Myocyte (in vitro differentiated cells): ENCODE measurements around the gene DMKN. TPM values are rescaled to one million over a fixed set of nuclear protein-coding genes. Genes with fewer than 3 reads are reported as not detected.
A peak's percentile ranks its signal among the peaks of the same experiment; 100 is the strongest.

Experiments
- DNase-seq: peaks from one replicate; pipeline ENCODE4 v3.0.0-alpha.2; 2012; ENCODE audit warnings: low read depth
- total RNA-seq: library from RNA; depleted of rRNA; stranded (reverse); fragments of >200 nt; gene quantifications from 2 replicates; pipeline ENCODE4 v1.2.3, GENCODE V29; 2014

The DMKN gene
- total RNA-seq, 1 donor from 2014 or later, result 3.0 TPM

DNA sequence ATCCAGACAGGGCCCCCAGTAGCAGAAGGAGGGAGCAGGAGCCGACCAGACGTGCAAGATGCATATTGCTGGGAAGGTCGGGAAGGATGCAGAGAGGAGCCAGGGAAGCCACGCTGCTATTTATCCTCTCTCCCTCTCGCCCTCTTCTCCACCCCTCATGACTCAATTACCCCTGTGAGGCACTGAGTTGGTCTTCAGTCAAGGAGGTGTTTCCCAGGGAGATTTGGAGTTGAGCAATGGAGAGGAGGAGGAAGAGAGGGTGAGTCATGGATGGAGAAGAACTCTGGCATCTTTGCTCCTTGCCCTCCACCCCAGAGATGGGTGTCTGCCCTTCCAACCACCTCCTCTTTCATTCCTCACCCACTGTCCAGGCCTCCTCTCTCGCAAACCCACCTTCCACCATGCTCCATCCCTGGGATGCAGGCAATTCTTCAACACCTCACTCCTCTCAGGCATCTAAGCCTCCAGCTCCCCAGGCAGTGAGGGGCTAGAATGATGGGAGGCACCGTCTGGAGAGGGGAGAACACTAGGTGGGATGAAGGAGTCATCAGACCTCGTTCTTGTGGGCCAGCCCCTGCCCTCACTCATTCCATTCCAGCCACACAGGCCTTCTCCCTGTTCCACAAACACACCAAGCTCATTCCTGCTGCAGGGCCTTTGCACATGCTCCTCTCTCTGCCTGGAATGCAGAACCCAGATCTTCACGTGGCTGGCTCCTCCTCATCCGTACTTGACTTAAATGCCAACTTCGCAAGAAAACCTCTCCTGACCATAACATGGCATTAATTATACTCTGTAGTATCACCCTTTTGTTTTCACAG, 15.0 kb upstream of the DMKN start, which contains the start of gene SBSN:
Gene SBSN (minus strand): TSS at position 94 of the 821 bp plus-strand sequence. CDS start 30 bp downstream, at position 64.
- DNase-seq, result no peak

DNA sequence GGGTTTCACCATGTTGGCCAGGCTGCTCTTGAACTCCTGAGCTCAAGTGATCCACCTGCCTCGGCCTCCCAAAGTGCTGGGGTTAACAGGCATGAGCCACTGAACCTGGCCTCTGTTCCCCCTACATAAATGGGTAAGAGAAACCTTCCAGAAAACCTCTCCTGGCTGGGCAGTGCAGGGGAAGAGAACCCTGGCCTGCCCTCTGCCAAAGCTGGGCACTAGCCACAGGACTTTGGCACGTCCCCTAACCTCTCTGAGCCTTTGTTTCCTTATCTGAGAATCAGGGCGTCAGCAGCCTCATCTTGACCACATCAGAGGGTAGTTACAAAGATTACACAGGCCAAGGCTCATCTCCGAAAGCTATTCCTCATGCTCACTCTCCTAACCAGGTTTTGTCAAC, 12.4 kb upstream of the DMKN start:
- DNase-seq, result no peak

DNA sequence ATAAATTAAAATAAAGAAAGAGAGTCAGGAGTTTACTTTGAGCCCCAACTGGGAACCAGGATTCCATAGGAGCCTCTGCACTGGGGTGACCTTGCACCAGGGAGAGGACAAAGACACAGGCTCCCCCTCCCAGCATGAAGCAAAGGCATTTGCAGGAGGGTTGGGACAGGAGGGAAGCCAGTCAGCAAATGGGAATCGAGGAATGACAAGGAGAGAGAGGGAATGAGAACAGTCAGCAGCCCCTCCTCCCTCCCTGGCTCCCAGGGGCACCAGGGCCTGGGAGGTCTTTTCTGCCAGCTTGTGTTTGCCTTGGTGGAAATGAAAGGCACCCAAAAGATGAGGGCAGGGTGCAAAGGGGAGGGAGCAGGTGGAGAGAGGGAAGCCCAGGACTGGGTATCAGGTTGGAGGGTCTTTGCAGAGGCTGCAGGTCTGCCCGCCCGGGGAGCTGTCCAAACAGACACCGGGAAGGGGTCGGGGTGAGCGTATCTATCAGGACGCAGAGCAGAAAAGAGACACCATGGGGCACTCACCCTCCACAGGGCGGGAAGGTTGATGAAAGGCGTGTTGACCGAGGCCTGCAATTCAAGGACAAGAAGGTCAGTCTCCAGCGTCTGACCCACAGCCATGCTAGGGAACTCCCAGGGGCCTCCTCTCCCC, 10.9 kb upstream of the DMKN start:
- no peak for DNase-seq

DNA sequence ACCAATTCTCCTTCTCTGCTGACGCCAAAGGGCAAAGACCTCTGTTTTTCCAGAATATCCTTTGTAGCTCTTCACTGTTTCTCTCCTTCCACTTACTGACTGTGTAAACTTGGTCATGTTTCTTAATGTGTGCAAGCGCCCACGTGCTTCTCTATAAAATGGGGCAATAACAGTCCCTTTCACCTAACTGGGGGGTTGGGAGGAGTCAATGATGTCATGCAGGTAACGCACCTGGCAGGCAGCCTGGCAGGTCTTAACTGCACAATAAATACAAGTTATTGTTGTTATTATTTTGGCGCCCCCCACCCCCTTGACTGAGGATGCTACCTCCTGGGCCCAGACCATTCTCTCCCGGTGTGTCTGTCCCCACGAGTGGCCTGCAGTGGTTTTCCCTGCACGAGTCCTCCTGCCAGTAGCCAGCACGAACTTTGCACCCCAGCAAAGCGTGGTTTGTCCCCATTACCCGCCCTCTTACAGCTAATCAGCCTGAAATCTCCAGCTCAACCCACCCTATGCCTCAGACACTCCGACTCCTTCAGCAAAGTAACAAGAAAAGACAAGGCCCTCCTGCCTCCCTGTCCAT, 9.4 kb upstream of the DMKN start:
- no peak for DNase-seq

DNA sequence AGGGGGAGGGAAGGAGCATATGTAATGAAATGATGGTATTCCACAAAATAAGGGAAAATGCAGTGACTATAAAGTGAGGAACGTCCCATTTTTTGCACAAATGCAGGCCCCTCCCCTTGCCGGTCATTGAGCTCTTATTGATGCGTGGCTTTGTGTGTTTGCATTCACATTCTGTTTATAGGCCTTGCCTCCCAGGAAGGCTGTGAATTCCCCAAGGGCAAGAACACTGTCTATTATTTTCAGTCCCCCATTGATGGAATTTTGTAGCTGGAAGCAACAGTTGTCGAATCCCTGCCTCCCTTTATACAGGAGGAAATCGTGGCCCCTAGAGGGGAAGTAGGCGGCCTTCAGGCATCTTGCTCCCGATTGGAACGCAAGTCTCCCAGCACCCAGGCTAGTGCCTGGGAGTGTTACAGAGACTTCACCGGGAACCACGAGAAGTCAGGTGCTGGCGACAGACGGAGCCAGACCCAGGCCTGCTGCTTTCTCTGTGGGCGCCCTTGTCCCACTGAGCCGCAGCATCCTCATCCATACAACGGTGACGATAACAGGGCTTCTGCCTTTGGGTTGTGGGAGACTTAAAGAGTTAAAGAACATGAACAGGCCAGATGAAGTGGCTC, 7.8 kb upstream of the DMKN start:
- no peak for DNase-seq

DNA sequence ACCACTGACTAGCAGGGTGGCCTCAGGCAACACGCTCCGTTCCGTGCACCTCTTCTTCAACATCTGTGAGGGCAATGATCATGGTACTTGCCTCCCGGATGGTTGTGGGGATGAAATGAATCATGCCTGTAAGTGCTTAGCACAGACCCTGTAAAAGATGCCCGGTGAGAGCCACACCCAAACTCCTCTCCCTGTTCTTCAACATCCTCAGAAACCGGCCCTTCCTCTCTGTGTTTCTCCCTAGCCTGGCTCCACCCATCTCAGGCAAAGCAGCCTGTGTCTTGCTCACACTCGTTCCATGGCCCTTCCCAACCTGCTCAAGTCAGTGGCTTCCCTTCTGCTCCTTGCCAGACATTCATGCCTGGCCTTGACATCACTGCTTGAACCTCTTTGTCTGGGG, 5.8 kb upstream of the DMKN start:
- DNase-seq, result no peak

DNA sequence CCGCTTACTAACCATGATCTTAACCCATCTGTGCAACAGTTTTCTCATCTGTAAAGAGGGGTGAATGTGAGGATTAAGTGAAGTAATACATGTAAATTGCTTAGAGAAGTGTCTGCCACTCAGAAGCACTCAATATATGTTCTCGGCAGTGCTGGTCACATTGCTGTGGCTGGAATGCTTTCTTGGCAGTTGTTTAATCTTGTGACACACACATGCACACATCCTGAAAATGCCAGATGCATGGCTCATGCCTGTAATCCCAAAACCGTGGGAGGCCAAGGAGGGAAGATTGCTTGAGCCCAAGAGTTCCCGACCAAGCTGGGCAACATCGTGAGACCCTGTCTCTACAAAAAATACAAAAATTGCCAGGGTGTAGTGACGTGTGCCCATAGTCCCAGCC, 4.9 kb upstream of the DMKN start:
- DNase-seq, result peak; percentile 80

DNA sequence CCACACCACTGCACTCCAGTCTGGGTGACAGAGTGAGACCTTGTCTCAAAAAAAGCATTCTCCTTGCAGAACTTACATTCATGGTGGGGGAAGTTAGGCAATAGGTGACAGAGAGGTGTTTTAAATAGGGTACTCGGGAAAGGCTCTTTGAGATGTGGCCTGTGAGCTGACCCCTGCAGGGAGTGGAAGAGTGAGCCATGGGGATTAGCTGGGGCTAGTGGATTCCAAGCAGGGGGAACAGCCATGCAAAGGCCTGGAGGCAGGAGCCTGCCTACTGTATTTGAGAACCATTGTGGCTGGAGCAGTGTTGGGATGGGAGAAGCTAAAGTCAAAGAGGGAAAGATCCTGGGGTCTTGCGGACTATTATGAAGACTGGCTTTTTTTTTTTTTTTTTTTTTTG, 3.9 kb upstream of the DMKN start:
- DNase-seq, result no peak

DNA sequence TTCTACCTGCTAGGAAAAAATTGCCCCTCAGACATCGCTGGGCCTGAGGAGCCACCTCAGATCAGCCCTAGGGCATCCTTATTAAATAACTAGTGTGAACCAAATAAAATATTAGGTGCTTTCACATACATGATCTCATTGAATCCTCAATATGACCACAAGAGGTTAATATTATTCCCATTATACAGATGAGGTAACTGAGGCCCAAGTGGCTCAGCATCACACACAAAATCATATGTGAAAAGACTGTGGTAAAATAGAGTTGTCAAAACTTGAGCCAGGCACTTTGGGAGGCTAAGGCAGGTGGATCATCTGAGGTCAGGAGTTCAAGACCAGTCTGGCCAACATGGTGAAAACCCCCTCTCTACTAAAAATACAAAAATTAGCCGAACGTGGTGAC, 2.9 kb upstream of the DMKN start:
- no peak for DNase-seq

DNA sequence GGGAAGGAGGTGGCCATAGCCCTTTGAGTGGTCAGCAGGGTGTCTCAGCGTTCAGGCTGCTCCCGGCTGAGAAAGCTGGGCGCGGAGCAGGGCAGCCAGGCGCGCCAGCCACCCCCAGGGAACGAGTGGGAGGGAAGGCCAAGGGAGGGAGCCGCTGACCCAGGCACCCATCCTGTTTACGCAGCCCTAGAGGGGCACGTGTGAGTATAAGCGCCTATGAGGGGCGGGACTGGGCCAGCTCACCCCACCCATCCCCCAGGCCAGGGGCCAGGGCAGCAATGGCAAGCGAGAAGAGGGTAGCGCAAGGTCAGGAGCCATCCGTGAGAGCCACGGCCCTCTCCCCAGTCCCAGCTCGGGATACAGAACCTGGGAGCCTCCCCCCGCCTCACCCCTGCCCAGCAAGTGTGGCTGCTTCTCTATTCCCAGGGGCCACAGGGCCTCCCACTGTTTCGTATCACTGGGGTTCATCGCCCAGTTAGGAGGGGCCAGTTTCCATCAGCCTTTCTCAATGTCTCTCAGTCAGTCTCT, 897 bp upstream of the DMKN start:
- DNase-seq, result no peak

DNA sequence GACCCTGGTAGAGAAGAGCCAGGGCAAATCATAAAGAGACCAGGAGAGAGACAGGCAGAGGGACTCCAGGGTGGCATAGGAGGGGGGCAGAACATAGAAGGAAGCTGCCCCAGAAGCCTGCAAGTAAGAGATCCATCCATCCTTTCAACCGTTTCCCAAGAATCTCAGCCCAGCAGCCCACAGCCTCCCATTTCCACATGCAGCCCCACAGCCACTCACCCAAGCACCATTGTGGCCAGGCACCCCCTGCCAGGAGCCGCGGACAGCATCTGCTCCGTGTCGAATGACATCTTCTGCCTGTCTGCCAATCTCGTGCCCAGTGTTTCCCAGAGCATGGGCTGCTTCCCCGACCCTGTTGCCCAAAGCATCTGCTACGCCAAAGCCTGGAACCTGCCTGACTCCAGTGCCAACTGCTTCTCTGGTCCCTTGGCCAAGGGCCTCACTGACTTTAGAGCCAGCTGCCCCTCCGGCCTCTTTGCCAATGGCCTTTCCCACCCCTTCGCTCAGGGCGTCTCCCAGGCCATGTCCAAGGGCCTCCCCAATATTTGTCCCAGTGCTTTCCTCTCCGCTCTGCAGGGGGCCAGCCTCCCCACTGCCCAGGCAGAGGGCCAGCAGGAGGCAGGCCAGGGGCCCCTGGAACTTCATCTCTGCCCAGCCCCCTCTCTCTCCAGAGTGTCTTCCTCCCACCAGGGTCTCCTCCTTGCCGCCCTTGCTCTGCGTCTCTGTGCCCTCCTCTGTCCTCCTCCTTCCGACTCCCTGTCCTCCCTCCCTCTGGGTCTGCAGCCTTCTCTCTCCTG, 420 bp downstream of the DMKN start:
- DNase-seq, result peak; percentile 87

DNA sequence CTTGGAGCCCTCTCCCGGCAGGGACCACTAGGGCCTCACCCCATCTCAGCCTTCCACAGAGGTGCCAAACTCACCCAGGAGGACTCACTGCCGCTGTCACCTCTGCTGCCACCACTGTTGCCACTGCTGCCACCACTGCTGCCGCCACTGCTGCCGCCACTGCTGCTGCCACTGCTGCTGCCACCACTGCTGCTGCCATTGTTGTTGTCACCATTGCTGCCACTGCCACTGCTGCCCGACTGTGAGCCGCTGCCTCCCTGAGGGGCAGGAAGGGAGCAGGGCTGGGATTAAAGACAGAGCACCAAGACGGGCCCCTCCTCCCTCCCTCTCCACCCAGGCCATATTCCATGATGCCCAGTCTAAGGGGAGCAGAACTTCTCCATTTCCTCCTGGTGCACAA, 2.1 kb downstream of the DMKN start:
- DNase-seq, result no peak

DNA sequence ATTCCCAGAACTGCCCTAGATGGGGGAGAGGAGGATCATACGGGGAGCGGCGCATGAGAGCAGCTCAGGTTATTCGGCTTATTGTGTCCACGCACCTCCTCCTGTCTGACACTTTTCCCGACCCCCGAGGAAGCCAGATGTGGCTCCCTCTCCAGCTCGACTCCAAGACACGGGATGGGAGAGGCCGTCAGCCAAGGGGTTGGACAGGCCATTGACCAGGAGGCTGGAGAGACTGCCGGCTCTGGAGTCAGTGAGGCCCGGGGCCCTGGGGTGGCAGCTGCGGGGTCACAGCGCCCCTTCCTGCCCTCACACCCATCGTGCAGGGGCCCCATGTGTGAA, 2.9 kb downstream of the DMKN start:
- no peak for DNase-seq

DNA sequence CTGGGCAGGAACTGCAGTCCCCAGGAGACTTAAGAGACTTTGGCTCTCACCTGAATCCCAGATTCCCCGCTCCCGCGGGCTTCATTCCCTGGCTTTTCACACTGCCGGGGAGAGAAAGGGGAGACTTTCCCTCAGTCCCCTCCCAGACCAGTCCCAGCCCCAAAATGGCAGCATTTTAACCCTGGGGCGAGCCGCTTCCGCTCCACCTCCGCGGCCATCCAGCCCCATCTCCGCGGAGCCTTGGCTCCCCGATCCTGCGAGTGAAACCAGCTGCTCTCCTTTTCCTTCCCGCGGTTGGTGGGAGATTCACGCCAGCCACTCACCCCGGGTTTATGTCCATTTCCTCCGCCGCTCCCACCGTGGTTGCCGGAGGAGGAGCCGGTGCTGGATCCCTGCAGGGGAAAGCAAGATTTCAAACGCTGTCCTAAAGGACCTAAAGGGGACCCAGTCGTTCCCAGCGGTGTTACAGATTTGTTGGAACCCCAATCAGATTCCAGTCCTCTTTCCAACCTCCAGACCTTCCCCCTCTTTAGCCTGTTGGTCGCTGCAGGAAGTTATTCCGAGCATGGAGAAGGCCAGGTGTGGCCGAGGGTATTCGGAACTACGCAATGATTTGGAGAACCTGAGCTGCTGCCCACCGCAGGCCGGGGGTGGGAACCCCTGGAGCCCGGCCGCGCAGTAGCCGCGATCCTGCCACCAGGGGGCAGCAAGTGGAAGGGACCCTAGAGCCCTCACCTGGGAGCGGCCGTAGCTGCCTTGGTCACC, 3.4 kb downstream of the DMKN start:
- DNase-seq, result peak; percentile 54

DNA sequence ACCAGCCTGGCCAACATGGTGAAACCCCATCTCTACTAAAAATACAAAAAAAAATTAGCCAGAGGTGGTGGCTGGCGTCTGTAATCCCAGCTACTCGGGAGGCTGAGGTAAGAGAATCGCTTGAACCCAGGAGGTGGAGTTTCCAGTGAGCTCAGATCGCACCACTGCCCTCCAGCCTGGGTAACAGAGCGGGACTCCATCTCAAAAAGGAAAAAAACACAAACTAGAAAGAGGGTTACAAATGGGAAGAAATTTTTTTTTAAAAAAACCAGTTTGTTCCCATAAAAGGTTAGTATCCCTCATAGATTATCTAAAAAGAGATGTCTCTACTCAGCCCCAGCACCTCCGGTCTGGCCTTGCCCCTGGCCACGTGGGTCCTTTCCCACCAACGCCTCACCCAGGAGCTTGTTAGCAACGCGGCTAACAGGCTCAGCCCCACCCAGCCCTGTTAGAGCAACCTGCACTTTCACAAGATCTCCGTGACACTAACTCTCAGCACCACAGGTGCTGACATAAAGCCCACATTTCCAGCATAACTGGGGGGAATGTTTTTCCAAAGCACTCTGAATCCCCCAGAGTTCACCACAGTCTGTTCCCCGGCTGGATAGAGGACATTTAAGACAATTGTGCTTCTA, 4.3 kb downstream of the DMKN start:
- DNase-seq, result no peak

DNA sequence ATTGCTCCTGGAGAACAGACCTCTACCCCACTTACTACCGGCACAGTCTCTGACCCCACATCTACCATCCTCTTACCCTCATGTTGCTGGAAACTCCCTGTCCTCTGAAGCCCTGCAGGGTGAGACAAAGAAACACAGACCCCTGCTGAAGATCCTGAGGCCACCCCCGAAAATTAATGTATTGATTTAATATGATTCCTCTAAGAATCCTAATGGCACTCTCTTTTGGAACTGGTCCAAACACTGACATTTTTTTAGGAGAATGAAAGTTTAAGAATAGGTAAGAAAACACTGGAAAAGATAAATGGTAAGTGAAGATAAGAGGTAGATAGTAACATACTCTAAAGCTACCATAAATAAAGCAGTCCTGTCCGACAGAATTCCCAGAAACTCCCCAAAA, 5.3 kb downstream of the DMKN start:
- DNase-seq, result no peak

DNA sequence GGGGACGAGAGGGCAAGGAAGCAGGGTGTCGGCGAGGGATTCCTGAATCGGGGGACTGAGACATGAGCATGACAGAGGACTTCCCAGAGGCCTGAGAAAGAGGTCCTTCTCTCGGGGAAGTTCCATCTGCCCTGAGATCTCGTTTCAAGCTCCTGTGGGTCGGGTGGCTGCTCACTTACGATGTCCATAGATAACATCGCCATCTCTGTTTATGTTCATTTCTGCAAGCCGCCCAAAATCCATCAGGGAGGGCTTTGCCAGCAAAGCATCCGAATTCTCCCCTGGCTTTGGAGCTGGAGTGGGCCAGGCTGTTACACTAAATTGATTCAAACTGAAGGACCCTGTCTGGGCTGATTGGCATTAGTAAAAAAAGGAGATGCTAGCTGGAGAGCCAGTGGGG, 5.9 kb downstream of the DMKN start:
- no peak for DNase-seq

DNA sequence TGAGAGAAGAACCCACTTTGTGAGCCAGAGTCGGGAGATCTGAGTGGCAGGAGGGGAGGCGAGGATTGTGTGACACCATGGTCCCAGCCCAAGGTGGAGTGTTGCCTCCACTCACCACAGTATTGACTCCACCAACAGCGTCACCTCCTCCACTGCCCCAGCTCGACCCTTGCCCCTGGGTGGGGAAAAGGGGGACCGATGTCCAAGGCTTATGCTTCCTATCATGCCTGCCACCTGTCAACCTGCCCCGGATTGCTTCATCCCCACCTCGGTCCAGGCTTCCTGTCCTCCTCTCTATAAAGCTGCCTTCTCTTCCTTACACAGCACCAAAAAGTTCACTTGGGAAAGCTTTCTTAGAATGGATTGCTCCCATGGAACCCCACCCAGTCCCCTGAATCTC, 7.4 kb downstream of the DMKN start:
- DNase-seq, result no peak

DNA sequence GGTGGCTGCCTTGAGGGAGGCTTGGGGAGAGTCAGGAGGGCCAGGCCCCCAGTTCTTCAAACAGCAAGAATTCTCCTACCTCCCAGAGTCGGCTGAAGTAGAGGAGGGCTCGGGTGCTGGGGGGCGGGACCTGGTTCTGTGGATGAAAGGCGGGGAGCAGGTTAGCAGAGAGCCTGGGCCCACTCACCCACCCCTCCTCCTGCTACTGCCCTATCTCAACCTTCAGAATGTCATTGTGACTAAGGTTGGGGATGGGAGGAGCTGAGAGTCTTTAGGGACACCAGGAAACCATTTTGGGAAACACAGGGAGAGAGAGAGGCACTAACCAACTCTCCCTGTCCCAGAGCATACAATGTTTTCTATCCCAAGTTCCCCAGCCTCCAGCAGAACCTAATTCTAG, 10.7 kb downstream of the DMKN start:
- DNase-seq, result no peak

DNA sequence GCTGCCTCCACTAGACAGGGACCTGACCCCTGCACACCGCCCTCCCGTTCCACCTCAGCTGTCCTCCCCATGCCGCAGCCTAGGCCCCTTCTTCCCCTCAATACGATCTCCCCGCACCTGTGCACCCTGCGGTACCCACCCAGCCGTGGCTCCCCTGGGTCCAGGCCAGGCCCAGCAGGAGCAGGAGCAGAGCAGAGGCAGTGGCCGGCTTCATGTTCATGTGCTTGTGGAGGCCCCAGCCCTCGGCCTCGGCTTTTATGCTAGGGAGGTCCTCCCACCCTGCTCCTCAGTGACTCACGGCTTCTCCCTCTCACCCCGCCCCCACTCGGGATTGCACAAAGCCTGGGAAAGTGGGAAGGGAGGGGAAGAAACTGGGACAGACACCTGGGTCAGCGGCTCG, 11.8 kb downstream of the DMKN start:
- no peak for DNase-seq
